HG02610 (cell line): ENCODE measurements around the gene NR0B2.

ENCODE experiments used
- ATAC-seq: cut with Tn5 transposase; IDR thresholded peaks from one replicate; pipeline ENCODE4 v1.9.1; 2021; ENCODE audit warnings: mild to moderate bottlenecking, moderate library complexity; ENCODE audit not compliant: unreplicated experiment

Gene NR0B2

DNA sequence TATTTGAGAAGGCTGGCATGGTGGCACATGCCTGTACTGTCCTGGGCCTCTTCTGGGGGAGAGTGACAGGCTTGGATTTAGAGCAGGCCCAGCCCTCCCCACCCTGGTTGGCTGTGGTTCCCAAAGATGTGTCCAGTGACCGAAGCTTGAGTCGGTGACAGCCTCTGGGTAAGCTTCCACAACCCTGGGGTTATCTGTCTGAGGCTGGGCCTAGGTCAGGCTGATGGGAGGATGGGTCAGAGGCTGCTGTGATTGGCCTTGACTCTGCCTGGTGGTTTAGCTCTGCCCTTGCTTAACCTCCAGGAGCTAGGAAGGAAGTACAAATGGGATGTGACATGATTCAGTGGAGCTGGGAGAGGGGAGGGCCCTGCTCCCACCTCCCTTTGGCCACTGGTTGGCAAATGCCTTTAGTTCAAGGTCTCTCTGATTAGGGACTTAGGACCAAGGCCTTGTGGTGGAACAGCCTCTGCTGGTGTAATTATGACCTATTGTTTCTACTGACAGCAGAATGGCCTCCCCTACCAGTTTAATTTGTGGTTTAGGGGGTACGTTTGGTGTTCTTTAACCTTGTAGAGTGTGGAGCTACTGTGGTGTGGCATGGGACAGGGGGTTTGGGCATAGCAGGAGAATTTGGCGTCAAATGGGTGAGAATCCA lies 24.4 kb upstream of the NR0B2 start:
- no peak for ATAC-seq

DNA sequence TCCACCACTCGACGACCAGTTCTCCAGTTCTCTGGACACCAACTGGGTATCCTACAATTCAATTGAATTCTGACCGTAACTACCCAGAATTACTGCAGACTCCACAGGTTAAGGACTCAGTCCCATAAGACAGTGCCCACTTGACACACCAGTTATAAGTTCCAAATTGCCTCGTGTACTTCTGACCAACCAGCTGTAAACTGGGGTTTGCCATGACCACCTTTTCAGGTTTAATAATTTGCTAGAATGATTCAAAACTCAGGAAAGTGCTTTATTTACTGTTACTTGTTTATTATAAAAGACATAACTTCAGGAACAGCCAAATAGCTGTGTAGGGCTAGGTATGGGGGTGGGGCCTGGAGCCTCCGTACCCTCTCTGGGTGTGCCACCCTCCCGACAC lies 23.0 kb upstream of the NR0B2 start:
- ATAC-seq = no peak

DNA sequence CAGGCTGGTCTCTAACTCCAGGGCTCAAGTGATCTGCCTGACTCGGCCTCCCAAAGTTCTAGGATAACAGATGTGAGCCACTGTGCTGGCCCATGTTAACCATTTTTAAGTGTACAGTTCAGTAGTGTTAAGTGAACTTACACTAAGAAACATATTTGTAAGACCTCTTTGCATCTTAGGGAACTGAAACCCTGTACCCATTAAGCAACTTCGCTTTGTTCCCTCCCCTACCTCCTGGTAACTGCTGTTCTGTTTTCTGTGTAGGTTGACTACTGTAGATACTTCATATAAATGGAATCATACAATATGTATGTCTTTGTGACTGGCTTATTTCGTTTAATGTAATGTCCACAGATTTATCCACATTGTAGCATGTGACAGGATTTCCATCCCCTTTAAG lies 18.8 kb upstream of the NR0B2 start:
- ATAC-seq = peak; percentile 46

DNA sequence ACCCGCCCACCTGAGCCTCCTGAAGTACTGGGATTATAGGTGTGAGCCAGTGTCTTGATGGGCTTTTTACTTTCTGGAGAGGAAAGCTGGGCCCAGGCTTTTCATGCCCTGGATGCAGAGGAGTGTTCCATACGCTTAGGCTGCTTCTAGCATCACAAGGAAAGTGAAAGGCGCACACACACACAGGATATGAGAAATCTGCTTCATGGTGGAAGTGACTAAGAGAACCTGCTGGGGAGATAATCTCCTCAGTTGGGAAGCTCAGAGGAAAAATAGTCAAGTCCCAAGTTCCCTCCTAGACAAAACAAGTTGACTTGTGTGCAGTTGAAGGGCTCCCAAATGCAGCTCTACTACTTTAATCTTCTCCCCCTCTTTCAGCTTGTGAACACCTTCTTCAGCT lies 9.9 kb upstream of the NR0B2 start:
- ATAC-seq = no peak

DNA sequence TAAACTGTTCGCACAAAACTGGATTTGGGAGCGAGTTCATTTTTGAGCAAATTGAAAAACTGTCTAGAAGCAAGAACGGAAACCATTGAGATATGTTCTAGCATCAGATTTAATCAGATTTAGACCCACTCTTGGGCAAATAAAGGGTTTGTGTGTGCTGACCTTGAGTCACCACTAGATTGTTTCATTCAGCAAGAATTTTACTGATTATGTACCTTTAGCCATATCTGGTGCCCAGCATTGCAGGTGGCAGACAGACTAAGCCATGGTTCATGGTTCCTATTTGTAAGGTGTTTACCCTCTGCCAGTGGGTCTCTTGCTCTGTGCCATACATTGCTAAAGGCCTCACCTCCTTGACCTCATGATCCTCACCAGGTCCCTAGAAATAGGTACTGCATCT lies 9.1 kb upstream of the NR0B2 start:
- ATAC-seq = no peak

- no peak for ATAC-seq
These were observed 8.6 kb upstream of the NR0B2 start for GRCh38 chr1:26922431-26922729.

DNA sequence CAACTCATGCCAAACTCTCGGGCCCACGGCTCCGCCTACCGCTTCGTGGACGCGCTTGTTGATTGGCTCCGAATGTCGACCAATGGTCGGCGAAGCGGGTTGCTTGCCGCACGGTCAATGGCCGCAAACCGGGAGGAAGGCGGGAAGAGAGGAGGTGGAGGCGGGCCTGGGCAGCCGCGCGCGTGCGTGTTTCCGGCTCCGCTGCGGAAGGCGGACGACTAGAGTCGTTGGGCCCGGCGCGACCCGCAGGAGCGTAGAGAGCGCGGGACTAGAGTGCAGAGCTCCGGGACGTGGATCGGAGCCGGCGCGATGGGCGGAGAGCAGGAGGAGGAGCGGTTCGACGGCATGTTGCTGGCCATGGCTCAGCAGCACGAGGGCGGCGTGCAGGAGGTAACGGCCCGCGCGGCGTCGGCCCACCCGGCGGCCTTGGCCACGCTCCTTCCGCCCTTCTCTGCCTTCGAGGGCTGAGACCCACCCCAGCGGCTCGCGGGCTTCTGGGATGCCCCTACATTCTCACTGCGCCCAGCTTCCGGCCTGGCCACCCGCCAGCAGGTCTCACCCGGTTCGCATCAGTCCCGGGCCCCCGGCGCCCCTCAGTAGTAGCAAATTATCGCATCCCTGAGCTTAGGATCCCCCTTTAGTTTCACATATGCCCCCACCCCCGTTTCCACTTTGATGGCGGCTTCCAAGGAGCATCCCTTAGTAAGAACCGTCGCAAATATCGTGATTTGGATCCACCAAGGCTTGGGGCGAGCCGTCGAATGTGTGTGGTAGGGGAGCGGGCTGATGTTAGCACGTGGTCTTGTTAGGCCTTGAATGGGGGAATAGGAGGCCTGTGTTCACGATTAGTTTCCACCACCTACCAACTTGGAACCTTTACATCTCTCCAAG lies 8.0 kb upstream of the NR0B2 start, which contains the start of gene NUDC:
Gene NUDC, plus strand, starts transcription at position 204 of the 891 bp plus-strand sequence. Its CDS starts 106 bp downstream, at position 310.
- peak; percentile 93 for ATAC-seq

- ATAC-seq = peak; percentile 25
These were observed 7.4 kb upstream of the NR0B2 start for GRCh38 chr1:26921126-26921539.

DNA sequence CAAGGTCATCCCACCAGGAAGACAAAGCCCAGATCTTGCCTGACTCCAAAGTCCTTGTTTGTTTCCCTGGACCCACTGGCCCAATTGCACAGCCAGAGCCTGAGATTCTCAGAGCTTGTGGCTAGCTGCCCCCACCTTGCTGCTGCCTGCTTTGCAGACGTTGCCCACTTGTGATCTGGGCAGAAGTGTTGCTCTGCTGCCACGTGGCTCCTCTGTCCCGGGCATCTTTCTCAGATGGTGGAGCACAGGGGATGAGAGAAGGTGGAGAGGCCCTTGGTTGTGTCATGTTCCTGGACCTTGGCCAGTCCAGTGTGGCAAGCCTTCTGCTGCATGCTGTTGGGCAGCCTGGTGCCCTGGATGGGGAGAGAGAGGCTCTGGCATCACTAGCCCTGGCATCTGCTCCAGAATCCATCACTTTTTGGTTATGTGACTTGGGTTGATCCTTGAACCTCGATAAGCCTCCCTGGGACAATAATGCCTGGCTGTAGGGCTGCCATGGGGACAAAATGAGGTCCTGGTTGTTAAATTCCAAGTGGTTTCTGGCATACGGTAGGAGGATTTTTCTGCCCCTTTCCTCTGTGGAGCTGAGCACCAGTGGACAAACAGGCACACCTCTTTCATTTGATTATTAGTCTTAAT lies 1.5 kb upstream of the NR0B2 start:
- ATAC-seq = no peak

DNA sequence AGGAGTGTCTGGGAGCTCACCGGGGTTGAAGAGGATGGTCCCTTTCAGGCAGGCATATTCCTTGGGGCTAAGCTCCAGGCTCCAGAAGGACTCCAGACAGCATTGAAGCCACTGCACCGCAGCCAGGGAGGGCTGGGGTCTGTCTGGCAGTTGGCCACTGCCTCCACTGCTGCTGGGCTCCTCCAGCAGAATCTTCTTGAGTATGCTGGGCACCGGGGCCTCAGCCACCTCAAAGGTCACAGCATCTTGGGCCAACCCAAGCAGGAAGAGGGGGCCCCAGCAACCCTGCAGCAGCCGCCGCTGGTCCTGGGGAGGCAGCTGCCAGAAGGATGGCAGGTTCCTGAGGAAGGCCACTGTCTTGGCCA lies 404 bp downstream of the NR0B2 start:
- no peak for ATAC-seq

DNA sequence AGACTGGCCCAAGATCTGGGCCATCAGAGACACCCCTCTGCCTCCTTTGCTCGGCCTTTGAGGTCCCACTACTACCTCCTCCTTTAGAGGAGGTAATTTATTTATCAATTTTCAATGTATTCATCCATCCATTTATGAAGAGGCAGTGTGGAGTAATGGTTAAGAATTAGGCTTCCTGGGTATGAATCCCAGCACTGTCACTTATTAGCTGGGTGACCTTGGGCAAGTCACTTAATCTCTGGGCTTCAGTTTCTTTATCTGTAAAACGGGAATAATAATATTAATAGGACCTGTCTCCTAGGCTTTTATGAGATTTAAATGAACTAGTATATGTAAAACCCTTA lies 1.7 kb downstream of the NR0B2 start:
- no peak for ATAC-seq

DNA sequence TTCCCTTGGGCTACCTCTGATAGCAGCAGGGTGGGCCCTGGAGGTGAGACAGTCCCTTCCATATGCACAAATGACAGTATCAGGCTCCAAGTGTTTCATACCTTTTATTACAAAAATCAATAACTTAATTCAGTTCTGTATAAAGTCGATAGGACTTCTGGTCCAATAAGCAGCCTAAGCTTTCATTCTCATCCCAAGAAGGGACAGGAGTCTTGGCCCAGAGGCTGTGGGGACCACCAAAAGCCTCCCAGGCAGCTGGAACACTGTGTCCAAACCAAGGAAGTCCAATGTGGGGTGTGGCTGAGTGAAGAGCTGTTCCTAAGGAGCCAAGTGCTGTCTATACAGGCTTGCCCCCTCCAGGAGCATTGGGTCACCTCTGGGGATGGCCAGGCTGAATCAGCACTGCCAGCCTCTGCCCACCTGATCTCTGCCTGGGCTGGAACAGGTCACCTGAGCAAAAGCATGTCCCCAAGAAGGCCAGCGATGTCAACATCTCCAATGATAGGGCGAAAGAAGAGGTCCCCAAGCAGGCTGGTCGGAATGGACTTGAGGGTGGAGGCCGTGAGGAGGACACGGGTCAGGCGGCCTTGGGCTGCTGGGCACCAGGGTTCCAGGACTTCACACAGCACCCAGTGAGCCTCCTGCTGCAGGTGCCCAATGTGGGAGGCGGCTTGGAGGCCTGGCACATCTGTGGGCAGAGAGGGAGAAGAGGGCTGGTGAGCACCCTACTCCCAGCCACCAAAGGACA lies 2.2 kb downstream of the NR0B2 start:
- no peak for ATAC-seq

DNA sequence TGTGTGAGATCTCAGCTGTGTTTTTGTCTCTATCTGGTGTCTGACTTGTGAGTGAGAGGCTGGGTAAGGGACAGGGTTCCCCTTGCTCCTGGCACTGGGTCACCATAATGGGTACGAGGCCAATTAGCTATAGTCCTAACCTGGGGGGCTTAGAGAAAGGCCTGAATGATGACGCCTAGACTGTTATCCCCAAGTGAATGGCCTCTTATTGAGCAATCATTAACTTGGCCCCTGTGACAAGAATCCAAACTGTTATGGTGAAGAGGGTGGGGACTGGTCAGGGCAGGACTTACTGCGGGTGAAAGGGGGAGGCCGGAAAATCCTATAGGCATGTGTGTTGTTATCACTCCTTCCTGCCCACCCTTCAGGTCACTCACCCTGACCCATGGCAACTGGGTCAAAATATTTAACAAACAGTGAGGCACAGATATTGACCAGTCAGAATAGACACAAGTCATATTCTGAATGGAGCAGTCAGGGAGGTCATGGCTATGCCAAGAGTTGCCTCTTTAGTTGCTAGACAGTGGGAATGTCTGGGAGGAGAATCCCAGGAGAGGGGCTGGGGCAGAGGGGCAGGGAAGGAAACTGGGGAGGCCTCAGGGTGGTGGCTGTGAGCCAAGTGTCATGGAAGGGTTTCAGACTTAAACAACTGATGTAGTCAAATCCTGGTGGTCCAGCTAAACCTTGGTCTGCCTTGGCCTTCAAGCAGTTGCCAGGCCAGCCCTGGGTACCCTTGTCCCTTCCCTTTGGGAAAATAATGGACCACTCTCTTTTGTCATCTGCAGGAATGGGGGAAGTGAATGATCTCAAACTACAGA lies 3.2 kb downstream of the NR0B2 start:
- no peak for ATAC-seq

DNA sequence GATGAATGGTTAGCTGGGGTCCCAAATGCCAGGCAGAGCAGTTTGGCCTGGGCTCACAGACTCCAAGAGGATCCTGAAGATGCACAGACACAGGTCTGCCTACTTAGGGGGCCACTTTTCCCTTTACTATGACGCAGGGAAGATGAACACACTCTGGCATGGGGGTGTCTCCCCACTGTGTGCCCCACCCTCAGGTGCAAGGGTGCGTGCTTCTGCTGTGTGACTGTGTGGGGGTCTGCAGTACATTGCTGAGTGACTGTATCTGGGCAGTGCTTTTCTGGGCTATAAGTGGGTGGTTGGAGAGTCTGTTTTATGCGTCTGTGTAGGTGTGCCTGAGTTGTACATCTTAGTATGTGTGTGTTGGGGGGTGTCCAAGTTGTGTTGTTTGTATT lies 3.8 kb downstream of the NR0B2 start:
- ATAC-seq = no peak

DNA sequence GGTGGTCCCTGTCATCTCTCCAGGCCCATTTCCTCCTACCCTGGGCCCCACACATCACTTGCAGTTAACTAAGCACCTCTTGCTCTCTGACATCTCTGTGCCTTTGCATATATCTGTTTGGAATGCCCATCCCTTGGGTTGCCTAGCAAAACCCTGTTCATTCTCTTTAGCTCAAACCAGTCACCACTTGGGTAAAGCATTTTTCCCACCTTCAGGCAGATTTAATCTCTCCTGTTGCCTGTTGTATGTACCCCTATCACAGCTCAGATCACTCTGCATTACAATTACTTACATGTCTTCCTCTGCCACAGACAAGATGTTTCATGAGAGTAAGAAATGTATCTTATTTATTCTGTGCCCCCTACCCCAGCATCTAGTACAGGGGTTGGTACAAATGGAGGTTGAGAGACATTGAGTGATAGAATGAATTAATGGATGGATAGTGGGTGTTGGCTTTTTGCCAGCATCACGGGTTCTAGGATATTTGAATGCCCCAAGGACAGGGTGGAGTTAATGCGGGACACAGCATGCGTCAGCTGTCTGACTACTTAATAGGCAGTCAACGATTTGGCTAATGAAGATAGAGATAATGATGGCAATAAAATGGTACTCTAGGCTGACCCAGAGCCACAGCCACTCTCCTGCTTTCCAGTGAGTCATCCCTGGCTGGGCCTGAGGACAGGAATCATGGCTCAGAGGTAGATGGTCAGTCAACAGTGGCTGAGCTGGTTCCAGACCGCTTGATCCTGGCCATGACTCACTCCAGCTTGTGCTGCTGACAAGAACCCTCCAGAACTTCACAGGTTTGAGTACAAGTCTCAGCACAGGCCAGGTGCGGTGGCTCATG lies 6.5 kb downstream of the NR0B2 start:
- no peak for ATAC-seq

- ATAC-seq = no peak
These were observed 12.8 kb downstream of the NR0B2 start for GRCh38 chr1:26900815-26901511.

GRCh38 chr1:26900001-26900814 lies 13.6 kb downstream of the NR0B2 start, which contains the start of gene GPATCH3:
Gene GPATCH3, minus strand, starts transcription at chr1:26900467. Its CDS starts 25 bp downstream, at chr1:26900442.
- ATAC-seq = no peak

- ATAC-seq = no peak
These were observed 16.4 kb downstream of the NR0B2 start for GRCh38 chr1:26897351-26897750.
